AG10803 (cell line): ENCODE measurements around the gene ATP6V1G1.

ENCODE experiments used
- DNase-seq: peaks from one replicate; pipeline ENCODE4 v3.0.0; 2010; ENCODE audit warnings: low read depth
- H3K4me3 ChIP-seq: 2 replicates; pipeline ENCODE4 v1.5.1; 2011; ENCODE audit warnings: mild to moderate bottlenecking, low read length, control low read depth
- TF ChIP-seq, protein P1 (sequence below): conservative IDR thresholded peaks from 2 replicates; pipeline ENCODE4 v1.5.1; 2011; ENCODE audit warnings: mild to moderate bottlenecking, low read length, control low read depth, inconsistent platforms

Gene ATP6V1G1

DNA sequence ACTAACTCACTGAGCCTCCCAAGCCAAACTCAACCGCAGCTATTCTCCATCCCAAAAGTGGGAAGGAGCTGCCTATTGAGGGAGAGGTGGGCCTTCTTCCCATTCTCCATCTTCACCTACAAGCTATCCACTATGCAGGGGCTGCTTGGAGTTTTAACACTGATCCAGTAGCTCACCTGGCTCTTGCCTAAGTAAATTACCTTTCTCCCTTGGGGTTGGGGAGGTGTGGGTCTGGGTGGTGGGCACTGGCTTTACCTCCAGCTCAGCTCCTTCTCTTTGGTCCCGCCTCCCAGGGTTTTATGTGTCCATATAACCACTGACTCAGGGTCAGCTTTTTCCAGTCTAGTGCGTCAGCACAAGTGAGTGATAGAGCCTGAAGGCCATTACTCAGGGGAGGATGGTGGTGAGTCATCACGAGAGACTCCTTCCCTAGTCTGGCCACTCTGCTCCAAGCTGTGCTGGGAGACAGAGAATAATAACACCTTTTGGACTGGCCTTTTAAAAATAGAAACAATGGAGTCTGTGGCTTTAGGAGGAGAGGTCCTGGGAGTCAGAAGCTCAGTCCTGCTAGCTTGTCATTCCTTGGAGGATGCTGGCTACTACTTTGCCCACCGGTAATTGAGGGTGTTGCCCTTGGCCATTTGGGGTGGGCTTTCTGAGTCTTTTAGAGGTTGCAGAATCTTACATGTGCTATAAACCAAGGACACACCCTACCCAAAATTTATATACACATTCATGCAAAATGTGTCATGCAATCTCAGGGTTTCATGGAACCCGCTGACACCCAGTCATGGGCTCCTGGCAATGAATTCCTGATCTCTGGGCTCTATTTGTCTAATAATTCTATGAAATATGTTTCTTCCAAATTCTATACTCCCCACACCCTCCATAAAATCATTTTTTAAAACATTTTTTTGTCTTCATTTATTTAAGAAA lies 35.6 kb upstream of the ATP6V1G1 start:
- peak; percentile 93 for DNase-seq

DNA sequence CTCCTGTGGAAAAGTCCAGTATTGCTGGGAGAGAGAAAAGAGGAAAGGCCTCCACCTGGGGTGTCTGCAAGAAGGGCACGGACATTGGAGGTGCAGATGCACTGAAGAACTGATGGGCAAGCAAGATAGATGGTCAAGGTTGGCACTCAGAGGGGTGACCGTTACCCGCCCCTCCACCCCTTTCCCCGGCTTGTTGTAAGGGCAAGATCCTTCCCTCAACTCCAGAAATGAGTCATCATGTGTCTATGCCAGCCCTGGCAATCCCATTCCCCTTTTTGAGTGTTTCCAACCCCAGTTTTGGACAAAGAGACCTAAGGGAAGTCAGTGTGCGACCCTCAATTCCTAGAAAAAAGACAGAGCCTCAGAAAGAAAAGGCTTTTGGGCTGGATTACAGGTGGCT lies 34.9 kb upstream of the ATP6V1G1 start:
- no peak for DNase-seq

More for the DNA sequence above, 35.6 kb upstream of the ATP6V1G1 start:
- H3K4me3 ChIP-seq = no peak overlapping the region
- TF ChIP-seq, protein P1, sequence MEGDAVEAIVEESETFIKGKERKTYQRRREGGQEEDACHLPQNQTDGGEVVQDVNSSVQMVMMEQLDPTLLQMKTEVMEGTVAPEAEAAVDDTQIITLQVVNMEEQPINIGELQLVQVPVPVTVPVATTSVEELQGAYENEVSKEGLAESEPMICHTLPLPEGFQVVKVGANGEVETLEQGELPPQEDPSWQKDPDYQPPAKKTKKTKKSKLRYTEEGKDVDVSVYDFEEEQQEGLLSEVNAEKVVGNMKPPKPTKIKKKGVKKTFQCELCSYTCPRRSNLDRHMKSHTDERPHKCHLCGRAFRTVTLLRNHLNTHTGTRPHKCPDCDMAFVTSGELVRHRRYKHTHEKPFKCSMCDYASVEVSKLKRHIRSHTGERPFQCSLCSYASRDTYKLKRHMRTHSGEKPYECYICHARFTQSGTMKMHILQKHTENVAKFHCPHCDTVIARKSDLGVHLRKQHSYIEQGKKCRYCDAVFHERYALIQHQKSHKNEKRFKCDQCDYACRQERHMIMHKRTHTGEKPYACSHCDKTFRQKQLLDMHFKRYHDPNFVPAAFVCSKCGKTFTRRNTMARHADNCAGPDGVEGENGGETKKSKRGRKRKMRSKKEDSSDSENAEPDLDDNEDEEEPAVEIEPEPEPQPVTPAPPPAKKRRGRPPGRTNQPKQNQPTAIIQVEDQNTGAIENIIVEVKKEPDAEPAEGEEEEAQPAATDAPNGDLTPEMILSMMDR = no peak

DNA sequence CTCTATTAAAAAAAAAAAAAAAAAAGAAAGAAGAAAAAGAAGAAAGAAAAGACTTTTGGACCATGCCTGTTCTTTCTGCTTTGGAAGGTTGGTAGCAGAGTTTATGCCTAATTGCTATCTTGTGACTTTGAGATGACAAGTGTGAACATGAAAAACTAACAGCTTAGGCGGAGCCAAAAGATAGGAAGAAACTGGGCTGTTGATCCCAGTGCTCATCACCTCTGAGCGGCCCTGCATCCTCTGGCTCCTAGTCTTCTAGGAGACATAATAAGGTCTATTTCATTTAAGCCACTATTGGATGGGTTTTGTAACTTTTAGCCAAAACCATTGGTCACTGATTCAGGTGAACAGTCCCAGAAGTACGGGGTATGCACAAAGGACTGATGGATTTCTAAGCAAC lies 34.4 kb upstream of the ATP6V1G1 start:
- H3K4me3 ChIP-seq = no peak overlapping the region
- DNase-seq = no peak
- TF ChIP-seq, protein P1 = no peak

More for the DNA sequence above, 34.9 kb upstream of the ATP6V1G1 start:
- no peak overlapping the region for H3K4me3 ChIP-seq
- TF ChIP-seq, protein P1 = no peak

DNA sequence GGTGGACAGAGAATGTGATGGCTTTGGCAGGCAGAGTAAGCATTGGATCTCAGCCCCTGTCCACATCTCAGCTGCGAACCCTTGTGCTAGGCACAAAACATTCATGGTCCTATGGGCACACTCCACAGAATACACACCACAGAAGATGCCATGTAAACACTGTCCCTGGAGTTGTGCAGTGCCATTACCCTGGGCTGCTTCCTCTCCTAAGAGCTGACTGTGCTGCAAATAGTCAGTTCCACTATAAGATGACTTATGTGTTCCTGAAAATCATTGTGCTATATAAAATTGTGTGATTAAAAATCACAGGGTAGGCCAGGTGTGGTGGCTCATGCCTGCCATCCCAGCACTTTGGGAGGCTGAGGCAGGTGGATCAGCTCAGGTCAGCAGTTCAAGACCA lies 31.9 kb upstream of the ATP6V1G1 start:
- H3K4me3 ChIP-seq = no peak overlapping the region
- TF ChIP-seq, protein P1 = no peak
- no peak for DNase-seq

DNA sequence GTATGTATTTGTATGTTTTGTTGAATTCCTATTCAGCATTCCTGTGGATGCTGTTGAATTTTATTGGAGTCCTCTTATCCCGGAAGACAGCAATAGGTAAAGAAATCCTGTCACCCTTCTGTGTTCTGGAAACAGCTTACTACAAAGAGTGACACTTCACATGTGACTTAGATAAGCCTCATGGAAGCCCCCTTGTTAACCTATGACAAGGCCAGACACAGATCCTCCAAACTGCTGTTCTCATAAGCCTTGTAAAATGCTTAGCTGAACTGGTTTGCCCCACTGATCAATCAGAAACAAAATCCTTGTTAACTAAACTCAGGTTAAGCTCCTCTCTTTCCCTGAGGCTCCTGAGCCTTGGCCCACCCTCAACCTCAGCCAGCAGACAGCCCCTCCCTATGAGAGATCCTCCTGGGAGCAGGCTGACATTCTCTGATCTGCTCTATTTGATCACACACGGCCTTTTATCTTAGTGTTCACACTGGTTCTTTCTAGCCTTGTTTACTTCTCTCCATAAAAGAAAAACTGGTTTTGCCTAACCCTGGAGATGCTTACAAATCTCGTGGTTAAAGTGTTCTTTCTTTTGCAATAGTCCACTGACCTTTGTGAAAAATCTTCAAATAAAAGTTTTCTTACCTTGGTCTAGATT lies 29.4 kb upstream of the ATP6V1G1 start:
- TF ChIP-seq, protein P1 = no peak
- no peak overlapping the region for H3K4me3 ChIP-seq
- no peak for DNase-seq

DNA sequence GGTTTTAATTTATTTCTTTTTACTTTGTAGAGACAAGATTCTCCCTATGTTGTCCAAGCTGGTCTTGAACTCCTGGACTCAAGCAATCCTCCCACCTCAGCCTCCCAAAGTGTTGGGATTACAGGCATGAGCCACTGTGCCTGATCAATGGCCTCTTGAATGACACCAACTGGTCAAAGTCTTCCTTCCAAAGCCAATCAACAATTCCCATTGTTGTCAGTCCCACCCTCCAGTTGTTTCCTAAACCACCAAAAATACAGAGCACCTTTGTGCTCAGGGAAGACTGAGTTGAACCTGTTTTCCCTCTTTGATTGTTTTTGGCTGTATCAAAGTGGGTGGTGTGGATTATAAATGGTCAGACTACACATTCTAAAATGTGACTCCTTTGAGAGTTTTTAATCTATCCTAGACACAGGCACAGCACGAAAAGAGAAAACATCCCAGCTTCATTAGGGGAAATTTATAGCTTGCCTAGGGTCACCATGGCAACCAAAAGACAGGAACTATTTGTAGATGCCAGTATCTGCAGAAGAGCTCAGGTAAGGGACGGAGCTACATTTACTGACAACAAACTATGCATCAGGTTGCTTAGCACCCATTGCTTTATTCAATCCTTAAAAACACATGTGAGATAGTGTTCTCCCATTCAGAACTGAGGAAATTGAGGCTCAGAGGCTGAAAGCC lies 27.6 kb upstream of the ATP6V1G1 start:
- TF ChIP-seq, protein P1 = no peak
- no peak for DNase-seq
- H3K4me3 ChIP-seq = no peak overlapping the region
